ENCODE results near the gene L1CAM. TPM values are rescaled to one million over a fixed set of nuclear protein-coding genes. Genes with fewer than 3 reads are reported as not detected.

Gene L1CAM
- polyA plus RNA-seq, 1 of the 3 experiments (the other 2 are of a cell fraction): 1.9 TPM

- H3K27me3 ChIP-seq (ENCODE audit: insufficient read depth): no peaks in the 10 kb centered on the region
- H3K9ac ChIP-seq: no peak overlapping the region
- H3K4me2 ChIP-seq: no peak overlapping the region
- 46% methylated on average over 6 of the region's 11 CpGs for WGBS (ENCODE audit: low lambda C conversion rate)
- ChIA-PET CTCF (interaction anchor here (1.4 kb wide), 1 partner anchor 30 kb away, joined by 4 read pairs; no protein-coding TSS in a partner anchor), POLR2A (no interaction called here)
- H4K20me1 ChIP-seq (ENCODE audit: insufficient read depth): peaks cover 7% of the 10 kb centered on the region; the same call in 1 of the 2 replicates
- no peaks in the 10 kb centered on the region for H3F3A ChIP-seq (replicated peaks; ENCODE audit: insufficient read depth)
- H3K4me1 ChIP-seq (ENCODE audit: control insufficient read depth in 1 of 2, insufficient read depth in 2 of 2, low read depth in 1 of 2, low read length in 1 of 2): peaks cover 0 to 35% of the 10 kb centered on the region in 2 experiments; a peak in 1 of 4 replicates
- H3K4me3 ChIP-seq (ENCODE audit: low read depth in 2 of 2, low read length in 1 of 2): no peak overlapping the region
- H3K36me3 ChIP-seq (replicated peaks in 1 of 2; ENCODE audit: control insufficient read depth in 1 of 2, insufficient read depth in 2 of 2, low read length in 1 of 2): no peaks in the 10 kb centered on the region
- TF ChIP-seq NFIC (IDR thresholded peaks at IDR 0.05; ENCODE audit: borderline replicate concordance) (no peak), SMC3 (IDR thresholded peaks at IDR 0.05; ENCODE audit: low read depth, low read length) (no peak), TCF12 (IDR thresholded peaks at IDR 0.05) (no peak), FOXM1 (IDR thresholded peaks at IDR 0.05; ENCODE audit: low read depth) (no peak), FOSL2 (IDR thresholded peaks at IDR 0.05; ENCODE audit: borderline replicate concordance, low read depth) (no peak), JUND (IDR thresholded peaks at IDR 0.05) (no peak), IRF3 (IDR thresholded peaks at IDR 0.05; ENCODE audit: low read depth, low read length) (no peak), CHD2 (IDR thresholded peaks at IDR 0.05; ENCODE audit: low read length, partially characterized antibody) (no peak), ZBTB33 (IDR thresholded peaks at IDR 0.05; ENCODE audit: borderline replicate concordance, low read depth) (no peak)
- DNase-seq: no peak
- H2AFZ ChIP-seq (ENCODE audit: low read depth): no peak overlapping the region
- no peaks in the 10 kb centered on the region for H3K79me2 ChIP-seq (ENCODE audit: insufficient read depth)
- H3K27ac ChIP-seq (ENCODE audit: low read depth in 2 of 2, low read length in 1 of 2): no peak overlapping the region
- no peaks in the 10 kb centered on the region for H3K9me2 ChIP-seq
- H3K9me3 ChIP-seq: no peaks in the 10 kb centered on the region
Measured at GRCh38 chrX:153870288-153870690, 15.7 kb downstream of the L1CAM start.

DNA sequence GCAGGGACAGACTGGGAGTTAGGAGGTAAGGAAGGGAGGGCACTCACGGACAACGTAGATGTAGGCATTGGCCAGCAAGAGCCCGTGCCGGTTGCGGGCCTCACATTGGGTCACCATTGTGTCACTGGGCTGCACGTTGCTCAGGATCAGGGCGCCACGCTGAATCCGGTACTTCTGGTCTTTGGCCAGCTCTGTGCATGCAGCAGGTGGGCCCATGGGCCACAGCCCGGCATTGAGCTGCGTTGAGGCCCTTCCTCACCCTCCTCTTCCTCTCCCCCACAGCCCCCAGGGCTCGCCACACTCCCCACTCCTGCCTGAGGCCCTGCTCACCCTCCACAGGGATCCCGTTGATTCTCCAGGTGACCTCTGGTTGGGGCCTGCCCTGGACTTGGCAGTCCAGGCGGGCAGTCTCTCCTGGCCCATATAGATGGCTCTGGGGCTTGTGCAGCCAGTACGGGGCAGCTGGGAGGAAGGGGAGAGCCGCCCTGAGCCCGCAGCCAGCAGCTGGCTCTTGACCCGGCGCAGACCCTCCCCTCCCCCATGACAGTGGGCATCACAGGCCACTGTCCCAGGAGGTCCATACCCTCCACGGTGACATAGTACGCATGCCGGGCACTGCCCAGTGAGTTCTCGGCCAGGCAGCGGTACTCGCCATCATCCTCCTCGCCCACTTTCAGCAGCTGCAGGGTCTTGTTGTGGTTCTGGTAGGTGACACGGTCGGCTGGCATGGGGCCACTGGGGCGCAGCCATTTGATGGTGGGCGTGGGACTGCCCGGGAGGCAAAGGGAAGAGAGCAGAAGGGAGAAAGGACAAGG is 16.3 kb downstream of the L1CAM start:
- no peaks in the 10 kb centered on the region for H3K27me3 ChIP-seq (ENCODE audit: insufficient read depth)
- TF ChIP-seq TCF12 (IDR thresholded peaks at IDR 0.05) (no peak), ZBTB33 (IDR thresholded peaks at IDR 0.05; ENCODE audit: borderline replicate concordance, low read depth) (no peak), YY1 (IDR thresholded peaks at IDR 0.05; ENCODE audit: low read depth) (no peak), USF2 (IDR thresholded peaks at IDR 0.05; ENCODE audit: borderline replicate concordance, low read depth, low read length) (no peak), EP300 (IDR thresholded peaks at IDR 0.05; ENCODE audit: borderline replicate concordance in 1 of 2, low read depth in 1 of 2, low read length in 1 of 2) (no peak)
- H3K9me3 ChIP-seq: no peaks in the 10 kb centered on the region
- H3F3A ChIP-seq (replicated peaks; ENCODE audit: insufficient read depth): no peaks in the 10 kb centered on the region
- DNase-seq: no peak
- peaks cover 2% of the 10 kb centered on the region; the same call in 1 of the 2 replicates for H4K20me1 ChIP-seq (ENCODE audit: insufficient read depth)
- POLR2A ChIA-PET: no interaction called here
- no peak overlapping the region for H2AFZ ChIP-seq (ENCODE audit: low read depth)
- H3K4me2 ChIP-seq: no peak overlapping the region
- H3K79me2 ChIP-seq (ENCODE audit: insufficient read depth): no peaks in the 10 kb centered on the region
- no peaks in the 10 kb centered on the region for H3K36me3 ChIP-seq (replicated peaks in 1 of 2; ENCODE audit: control insufficient read depth in 1 of 2, insufficient read depth in 2 of 2, low read length in 1 of 2)
- WGBS (ENCODE audit: low lambda C conversion rate): 70% methylated on average over 15 of the region's 31 CpGs
- H3K4me1 ChIP-seq (ENCODE audit: control insufficient read depth in 1 of 2, insufficient read depth in 2 of 2, low read depth in 1 of 2, low read length in 1 of 2): peaks cover 0 to 34% of the 10 kb centered on the region in 2 experiments; a peak in 1 of 4 replicates
- no peak overlapping the region for H3K27ac ChIP-seq (ENCODE audit: low read depth in 2 of 2, low read length in 1 of 2)
- no peak overlapping the region for H3K4me3 ChIP-seq (ENCODE audit: low read depth in 2 of 2, low read length in 1 of 2)
- no peaks in the 10 kb centered on the region for H3K9me2 ChIP-seq
- H3K9ac ChIP-seq: no peak overlapping the region
- CTCF ChIA-PET: interaction anchor here (1.4 kb wide), 2 partner anchors 31 to 40 kb away, joined by 3 to 4 read pairs; no protein-coding TSS in a partner anchor

All from SK-N-SH (cell line).